Suprapubic skin (tissue), 3 donors: ENCODE results near the gene RALGAPA2.

Experiments
- POLR2A ChIP-seq, 2 donors: fragments of 450-650 bp; IDR thresholded peaks; one replicate each; pipeline ENCODE4 v1.6.1; 2017; ENCODE audit warnings: antibody characterized with exemption in 2 of 2, mild to moderate bottlenecking in 2 of 2, moderate library complexity in 2 of 2
- TF ChIP-seq, protein P1 (sequence below), 2 donors: fragments of 200-600 bp in 1 of 2; fragments of 450-650 bp in 1 of 2; sonication (generic) in 1 of 2; IDR thresholded peaks; one replicate each; pipeline ENCODE4 v1.5.1; 2016 to 2019; ENCODE audit warnings: antibody characterized with exemption in 2 of 2, mild to moderate bottlenecking in 1 of 2, moderate library complexity in 1 of 2

DNA sequence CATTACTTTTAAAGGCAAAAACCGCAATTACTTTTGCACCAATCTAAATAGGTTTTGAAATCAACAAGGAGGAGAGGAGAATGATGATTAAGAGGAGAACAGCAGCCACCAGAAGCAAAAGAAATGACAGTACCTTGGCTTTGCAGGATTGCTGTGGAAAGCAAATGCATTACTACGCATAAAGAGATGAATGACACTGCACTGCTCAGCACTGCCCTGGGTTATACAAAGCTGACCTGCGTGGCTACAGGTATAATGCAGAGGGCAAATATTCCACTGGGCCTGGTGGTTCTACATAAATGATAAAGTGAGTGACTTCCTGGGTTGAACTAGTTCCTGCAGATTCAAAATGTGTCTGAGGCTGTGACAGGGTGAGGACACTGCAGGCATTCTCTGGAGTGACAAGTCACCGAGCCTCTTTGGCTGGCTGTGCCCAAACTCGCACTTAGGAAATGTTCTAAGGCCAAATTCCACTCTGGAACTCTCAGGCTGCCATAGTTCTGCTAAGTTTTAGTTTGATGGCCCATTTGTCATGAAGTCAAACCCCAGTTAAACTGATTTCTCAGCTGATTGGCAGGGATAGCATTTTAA, 265.9 kb downstream of the RALGAPA2 start:
- TF ChIP-seq, protein P1, sequence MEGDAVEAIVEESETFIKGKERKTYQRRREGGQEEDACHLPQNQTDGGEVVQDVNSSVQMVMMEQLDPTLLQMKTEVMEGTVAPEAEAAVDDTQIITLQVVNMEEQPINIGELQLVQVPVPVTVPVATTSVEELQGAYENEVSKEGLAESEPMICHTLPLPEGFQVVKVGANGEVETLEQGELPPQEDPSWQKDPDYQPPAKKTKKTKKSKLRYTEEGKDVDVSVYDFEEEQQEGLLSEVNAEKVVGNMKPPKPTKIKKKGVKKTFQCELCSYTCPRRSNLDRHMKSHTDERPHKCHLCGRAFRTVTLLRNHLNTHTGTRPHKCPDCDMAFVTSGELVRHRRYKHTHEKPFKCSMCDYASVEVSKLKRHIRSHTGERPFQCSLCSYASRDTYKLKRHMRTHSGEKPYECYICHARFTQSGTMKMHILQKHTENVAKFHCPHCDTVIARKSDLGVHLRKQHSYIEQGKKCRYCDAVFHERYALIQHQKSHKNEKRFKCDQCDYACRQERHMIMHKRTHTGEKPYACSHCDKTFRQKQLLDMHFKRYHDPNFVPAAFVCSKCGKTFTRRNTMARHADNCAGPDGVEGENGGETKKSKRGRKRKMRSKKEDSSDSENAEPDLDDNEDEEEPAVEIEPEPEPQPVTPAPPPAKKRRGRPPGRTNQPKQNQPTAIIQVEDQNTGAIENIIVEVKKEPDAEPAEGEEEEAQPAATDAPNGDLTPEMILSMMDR (IDR thresholded peaks at IDR 0.05), result no peak
- no peak for TF ChIP-seq POLR2A (IDR thresholded peaks at IDR 0.05)
